GM18873 (cell line): ENCODE measurements around the gene PTPRG.

Source experiments
- ATAC-seq: cut with Tn5 transposase; IDR thresholded peaks from one replicate; pipeline ENCODE4 v1.9.1; 2021; ENCODE audit warnings: mild to moderate bottlenecking, moderate library complexity, moderate number of reproducible peaks; ENCODE audit not compliant: unreplicated experiment, low FRiP score

The PTPRG gene

GRCh38 chr3:62318752-62319569 is 757.6 kb downstream of the PTPRG start:
- no peak for ATAC-seq

GRCh38 chr3:62319570-62320243 is 758.3 kb downstream of the PTPRG start:
- ATAC-seq = no peak

DNA sequence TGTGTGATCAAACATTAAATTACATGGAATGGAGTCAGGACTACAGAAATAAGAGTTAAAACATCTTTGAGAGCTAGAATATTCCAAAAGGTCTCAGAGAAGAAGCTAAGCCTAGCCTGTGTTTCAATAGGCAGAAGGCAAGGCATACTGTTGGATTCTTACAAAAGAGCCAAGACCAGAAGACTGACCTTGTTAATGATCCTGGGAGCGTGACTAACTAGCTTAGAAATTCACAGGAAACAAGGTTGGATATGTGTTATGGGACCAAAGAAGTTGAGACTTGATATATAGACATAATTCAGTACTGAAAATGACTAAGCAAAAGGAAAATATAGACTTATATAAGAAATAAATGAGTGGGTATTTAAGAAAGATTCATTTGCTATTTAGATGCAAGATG is 761.9 kb downstream of the PTPRG start:
- no peak for ATAC-seq

- no peak for ATAC-seq
Measured at GRCh38 chr3:62325896-62326295, 764.5 kb downstream of the PTPRG start.

- ATAC-seq = no peak
Measured at GRCh38 chr3:62329971-62330370, 768.6 kb downstream of the PTPRG start.

DNA sequence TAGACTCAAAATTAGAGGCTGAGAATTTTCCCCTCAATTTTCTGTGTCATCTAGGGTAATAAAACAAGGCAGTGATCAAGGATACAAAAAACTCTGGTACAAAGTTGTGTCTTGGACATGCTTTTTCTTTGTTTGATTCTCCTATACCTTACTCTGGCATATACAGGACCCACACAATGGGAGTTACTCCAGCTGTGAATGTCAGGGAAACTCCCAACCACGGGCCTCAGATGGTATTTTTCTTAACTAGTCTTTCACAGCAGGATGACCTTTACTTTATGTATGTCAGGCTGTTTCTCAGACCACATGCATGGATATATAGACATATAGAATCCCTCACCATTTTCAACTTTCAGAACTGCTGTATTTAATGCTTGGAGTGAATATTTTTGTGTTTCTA is 770.6 kb downstream of the PTPRG start:
- no peak for ATAC-seq

GRCh38 chr3:62332835-62333244 is 771.5 kb downstream of the PTPRG start:
- no peak for ATAC-seq

- ATAC-seq = no peak
Measured at GRCh38 chr3:62335196-62335595, 773.8 kb downstream of the PTPRG start.

DNA sequence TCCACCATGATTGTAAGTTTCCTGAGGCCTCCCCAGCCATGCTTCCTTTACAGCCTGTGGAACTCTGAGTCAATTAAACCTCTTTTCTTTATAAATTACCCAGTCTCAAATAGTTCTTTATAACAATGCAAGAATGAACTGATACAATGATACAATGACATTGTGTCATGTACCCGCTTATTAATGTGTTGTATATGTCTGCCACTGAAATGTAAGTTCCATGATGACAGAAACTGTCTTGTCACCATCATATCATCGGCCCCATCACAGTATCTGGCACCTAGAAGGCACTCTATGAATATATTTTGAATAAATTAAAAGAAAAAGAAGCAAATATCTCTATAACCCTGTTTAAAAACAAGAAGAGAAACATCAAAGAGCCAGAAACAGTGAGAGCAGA is 782.4 kb downstream of the PTPRG start:
- ATAC-seq = no peak
